Measurements from ENCODE around the gene FBXL16. TPM values are rescaled to one million over a fixed set of nuclear protein-coding genes. Genes with fewer than 3 reads are reported as not detected.

The FBXL16 gene
- polyA plus RNA-seq, 1 donor (not counting 4 experiments of a cell fraction or from before 2014, with no cell fraction given) = 0.81 TPM

GRCh38 chr16:661184-661821 lies 44.3 kb downstream of the FBXL16 start:
- TF ChIP-seq EZH2 (IDR thresholded peaks at IDR 0.05; ENCODE audit: low read length) (no peak), CTCF (optimal IDR thresholded peaks at IDR 0.05 in 1 of 3, IDR thresholded peaks at IDR 0.05 in 1 of 3, conservative IDR thresholded peaks at IDR 0.05 in 1 of 3; ENCODE audit: extremely low read depth in 1 of 3, insufficient read depth in 2 of 3, low read length in 3 of 3) (no peak)
- FAIRE-seq = no peak
- dilution Hi-C loops (cut with MboI; ENCODE audit: extremely low pct_ligation_motif_present, low sequenced_read_pairs) = no loop called here
- Histone ChIP-seq H3K9me3 (ENCODE audit: control insufficient read depth, low read depth, low read length) (no peaks in the 10 kb centered on the region), H3K4me1 (ENCODE audit: control insufficient read depth, extremely low read depth, insufficient read depth, low read length) (no peaks in the 10 kb centered on the region), H3K9ac (ENCODE audit: control insufficient read depth, extremely low read depth, insufficient read depth, low read length) (no peak overlapping the region), H3K36me3 (ENCODE audit: control insufficient read depth in 2 of 2, extremely low read depth in 1 of 2, insufficient read depth in 2 of 2, low read length in 2 of 2) (no peaks in the 10 kb centered on the region), H3K4me3 (ENCODE audit: control insufficient read depth in 2 of 3, extremely low read depth in 1 of 3, insufficient read depth in 2 of 3, low read depth in 1 of 3, low read length in 3 of 3) (no peak overlapping the region), H3K4me2 (ENCODE audit: control insufficient read depth, extremely low read depth, insufficient read depth, low read depth, low read length) (no peak overlapping the region), H3K27ac (ENCODE audit: control insufficient read depth, insufficient read depth, low read length) (no peak overlapping the region), H3K79me2 (ENCODE audit: control insufficient read depth, insufficient read depth, low read length) (no peaks in the 10 kb centered on the region), H4K20me1 (ENCODE audit: control insufficient read depth, extremely low read depth, insufficient read depth, low read length) (no peaks in the 10 kb centered on the region), H3K9me1 (ENCODE audit: control insufficient read depth, extremely low read depth, insufficient read depth, low read length) (no peaks in the 10 kb centered on the region), H3K27me3 (ENCODE audit: control insufficient read depth, extremely low read depth, insufficient read depth, low read length) (no peaks in the 10 kb centered on the region), H2AFZ (ENCODE audit: control insufficient read depth, low read length) (no peak overlapping the region)
- no peak for DNase-seq (ENCODE audit: low read depth, low spot score)

- no peak overlapping the region for H3K4me2 ChIP-seq (ENCODE audit: control insufficient read depth, extremely low read depth, insufficient read depth, low read depth, low read length)
- dilution Hi-C loops (cut with MboI; ENCODE audit: extremely low pct_ligation_motif_present, low sequenced_read_pairs) = no loop called here
- no peak for FAIRE-seq
These were observed 45.0 kb downstream of the FBXL16 start for GRCh38 chr16:660459-661183.

More at GRCh38 chr16:660459-661183, 45.0 kb downstream of the FBXL16 start:
- no peak for DNase-seq (ENCODE audit: low read depth, low spot score)
- Histone ChIP-seq H3K4me1 (ENCODE audit: control insufficient read depth, extremely low read depth, insufficient read depth, low read length) (no peaks in the 10 kb centered on the region), H2AFZ (ENCODE audit: control insufficient read depth, low read length) (no peak overlapping the region), H3K4me3 (ENCODE audit: control insufficient read depth in 2 of 3, extremely low read depth in 1 of 3, insufficient read depth in 2 of 3, low read depth in 1 of 3, low read length in 3 of 3) (no peak overlapping the region), H3K9ac (ENCODE audit: control insufficient read depth, extremely low read depth, insufficient read depth, low read length) (no peak overlapping the region), H3K36me3 (ENCODE audit: control insufficient read depth in 2 of 2, extremely low read depth in 1 of 2, insufficient read depth in 2 of 2, low read length in 2 of 2) (no peaks in the 10 kb centered on the region), H3K79me2 (ENCODE audit: control insufficient read depth, insufficient read depth, low read length) (no peaks in the 10 kb centered on the region), H3K9me1 (ENCODE audit: control insufficient read depth, extremely low read depth, insufficient read depth, low read length) (no peaks in the 10 kb centered on the region), H3K27me3 (ENCODE audit: control insufficient read depth, extremely low read depth, insufficient read depth, low read length) (no peaks in the 10 kb centered on the region), H3K27ac (ENCODE audit: control insufficient read depth, insufficient read depth, low read length) (no peak overlapping the region), H4K20me1 (ENCODE audit: control insufficient read depth, extremely low read depth, insufficient read depth, low read length) (no peaks in the 10 kb centered on the region), H3K9me3 (ENCODE audit: control insufficient read depth, low read depth, low read length) (no peaks in the 10 kb centered on the region)
- TF ChIP-seq EZH2 (IDR thresholded peaks at IDR 0.05; ENCODE audit: low read length) (no peak), CTCF (optimal IDR thresholded peaks at IDR 0.05 in 1 of 3, IDR thresholded peaks at IDR 0.05 in 1 of 3, conservative IDR thresholded peaks at IDR 0.05 in 1 of 3; ENCODE audit: extremely low read depth in 1 of 3, insufficient read depth in 2 of 3, low read length in 3 of 3) (peak in 1 of 3 experiments; percentile 56)

Data from keratinocyte (primary cell).